ENCODE measurements around the gene TSHR.

- TF ChIP-seq TAF1 (IDR thresholded peaks at IDR 0.05; ENCODE audit: borderline replicate concordance, low read depth, low read length) (no peak), POLR2A (IDR thresholded peaks at IDR 0.05; ENCODE audit: low read depth, low read length) (no peak)
These were observed 150.5 kb downstream of the TSHR start for GRCh38 chr14:81105961-81106360.
